Keratinocyte (primary cell): ENCODE data around the gene CREB1.

Source experiments
- CTCF ChIP-seq, 3 experiments: IDR thresholded peaks in 1 of 3; conservative IDR thresholded peaks in 1 of 3; optimal IDR thresholded peaks in 1 of 3; 2 replicates in 2 of 3; 3 replicates in 1 of 3; pipeline versions ENCODE3 to v1.5.1; 2011; ENCODE audit warnings: low read length in 3 of 3, mild to moderate bottlenecking in 3 of 3, moderate library complexity in 2 of 3, control low read depth in 1 of 3, inconsistent platforms in 1 of 3; ENCODE audit not compliant: insufficient read depth in 2 of 3; ENCODE audit errors: extremely low read depth in 1 of 3
- EZH2 ChIP-seq: IDR thresholded peaks from one replicate; pipeline ENCODE4 v1.6.1; 2012; ENCODE audit warnings: inconsistent platforms, mild to moderate bottlenecking, low read length, moderate library complexity

DNA sequence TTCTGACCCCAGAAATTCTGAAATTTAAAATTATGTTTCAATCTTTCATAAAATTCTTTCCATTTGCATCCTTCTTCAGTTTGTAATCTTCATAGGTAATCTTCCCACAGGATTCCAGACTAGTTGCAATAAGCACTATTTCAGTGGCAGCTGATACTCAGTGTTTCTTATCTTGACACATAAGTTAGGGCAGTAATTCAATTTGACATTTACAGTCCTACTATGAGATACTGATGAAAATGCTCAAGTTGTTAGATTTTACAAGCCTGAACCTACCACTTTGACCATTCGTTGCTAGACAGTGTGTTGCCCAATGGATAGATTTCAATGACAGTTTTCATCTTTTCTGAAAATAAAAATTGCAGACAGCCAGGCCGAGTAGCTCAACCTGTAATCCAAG, 85.1 kb downstream of the CREB1 start:
- TF ChIP-seq EZH2 = no peak
- no peak for TF ChIP-seq CTCF (optimal IDR thresholded peaks at IDR 0.05 in 1 of 3, IDR thresholded peaks at IDR 0.05 in 1 of 3, conservative IDR thresholded peaks at IDR 0.05 in 1 of 3; ENCODE audit: extremely low read depth in 1 of 3, insufficient read depth in 2 of 3, low read length in 3 of 3)
